Stimulated activated CD4-positive, alpha-beta T cell treated with anti-CD3 and anti-CD28 coated beads, Interleukin-15, amount 100 ng/mL, for 1 hour (primary cell): ENCODE results near the gene MAP3K20.
"Not testable (repeated sequence)": the region's sequence is repeated elsewhere in the genome, so short reads cannot be mapped to it uniquely, and the experiment has no call there.

Source experiments
- DNase-seq, 2 donors: peaks; one replicate each; pipeline ENCODE4 v3.0.0-alpha.2; 2020; ENCODE audit warnings: low read depth in 1 of 2, low spot score in 1 of 2

Gene MAP3K20

GRCh38 chr2:173086518-173087213 lies 11.0 kb downstream of the MAP3K20 start:
- DNase-seq, result no peak

GRCh38 chr2:173087214-173087581 lies 11.6 kb downstream of the MAP3K20 start:
- no peak for DNase-seq

- DNase-seq, result no peak
Measured at GRCh38 chr2:173087793-173088496, 12.3 kb downstream of the MAP3K20 start.

- no peak for DNase-seq
Measured at GRCh38 chr2:173090276-173090877, 14.7 kb downstream of the MAP3K20 start.

- no peak for DNase-seq
Measured at GRCh38 chr2:173090973-173091660, 15.5 kb downstream of the MAP3K20 start.

GRCh38 chr2:173091910-173092309 lies 16.3 kb downstream of the MAP3K20 start:
- DNase-seq, result no peak

- no peak for DNase-seq
Measured at GRCh38 chr2:173092844-173093402, 17.3 kb downstream of the MAP3K20 start.

GRCh38 chr2:173093617-173094016 lies 18.0 kb downstream of the MAP3K20 start:
- not testable (repeated sequence) for DNase-seq

GRCh38 chr2:173094731-173095130 lies 19.1 kb downstream of the MAP3K20 start:
- DNase-seq, result no peak

GRCh38 chr2:173095356-173095755 lies 19.7 kb downstream of the MAP3K20 start:
- no peak for DNase-seq

GRCh38 chr2:173099271-173099670 lies 23.6 kb downstream of the MAP3K20 start:
- no peak for DNase-seq

- no peak for DNase-seq
Measured at GRCh38 chr2:173099804-173100203, 24.2 kb downstream of the MAP3K20 start.

- no peak for DNase-seq
Measured at GRCh38 chr2:173101687-173102086, 26.0 kb downstream of the MAP3K20 start.

- no peak for DNase-seq
Measured at GRCh38 chr2:173104156-173104555, 28.5 kb downstream of the MAP3K20 start.

GRCh38 chr2:173106959-173107628 lies 31.4 kb downstream of the MAP3K20 start:
- DNase-seq, result no peak

- DNase-seq, result no peak
Measured at GRCh38 chr2:173107629-173108022, 32.0 kb downstream of the MAP3K20 start.

GRCh38 chr2:173109253-173110188 lies 33.9 kb downstream of the MAP3K20 start:
- DNase-seq, result no peak

GRCh38 chr2:173117678-173118077 lies 42.0 kb downstream of the MAP3K20 start:
- no peak for DNase-seq

- no peak for DNase-seq
Measured at GRCh38 chr2:173118395-173118794, 42.7 kb downstream of the MAP3K20 start.
